Liver (tissue), 9 donors: Measurements from ENCODE around the gene ITPKB. TPM values are rescaled to one million over a fixed set of nuclear protein-coding genes. Genes with fewer than 3 reads are reported as not detected.

Experiments
- DNase-seq: peaks from one replicate; pipeline ENCODE4 v3.0.0-alpha.2; 2017; ENCODE audit warnings: low spot score
- H3K27ac ChIP-seq, 2 donors: one replicate each; pipeline ENCODE4 v1.7.0; 2013; ENCODE audit warnings: inconsistent platforms in 2 of 2, low read length in 2 of 2, control low read depth in 1 of 2, low read depth in 1 of 2, mild to moderate bottlenecking in 1 of 2
- H3K27me3 ChIP-seq, 4 donors: one replicate each; pipeline versions ENCODE4 v1.6.1 to v1.7.0; 2013; ENCODE audit warnings: low read length in 3 of 4, inconsistent platforms in 1 of 4, mild to moderate bottlenecking in 1 of 4, moderate library complexity in 1 of 4; ENCODE audit not compliant: control insufficient read depth in 4 of 4, insufficient read depth in 4 of 4
- H3K36me3 ChIP-seq, 4 donors: one replicate each; pipeline versions ENCODE4 v1.6.1 to v1.7.0; 2013; ENCODE audit warnings: low read length in 3 of 4, mild to moderate bottlenecking in 3 of 4, low read depth in 1 of 4, moderate library complexity in 1 of 4; ENCODE audit not compliant: control insufficient read depth in 4 of 4, insufficient read depth in 3 of 4
- H3K4me1 ChIP-seq, 4 donors: one replicate each; pipeline versions ENCODE4 v1.6.1 to v1.7.0; 2013; ENCODE audit warnings: low read length in 3 of 4, mild to moderate bottlenecking in 3 of 4, moderate library complexity in 1 of 4; ENCODE audit not compliant: control insufficient read depth in 4 of 4, insufficient read depth in 4 of 4
- H3K4me3 ChIP-seq, 3 donors: one replicate each; pipeline versions ENCODE4 v1.6.1 to v1.7.0; 2013; ENCODE audit warnings: low read length in 3 of 3, control low read depth in 1 of 3, low read depth in 1 of 3, mild to moderate bottlenecking in 1 of 3
- H3K9ac ChIP-seq, 2 donors: one replicate each; pipeline ENCODE4 v1.7.0; 2013; ENCODE audit warnings: low read length in 2 of 2, mild to moderate bottlenecking in 2 of 2, moderate library complexity in 2 of 2, control low read depth in 1 of 2, low read depth in 1 of 2
- H3K9me3 ChIP-seq, 4 donors: one replicate each; pipeline versions ENCODE4 v1.6.1 to v1.7.0; 2013; ENCODE audit warnings: low read length in 3 of 4; ENCODE audit not compliant: control insufficient read depth in 4 of 4
- ATF3 ChIP-seq: IDR thresholded peaks from 2 replicates; pipeline ENCODE4 v1.6.1; 2016; ENCODE audit warnings: antibody characterized with exemption
- EGR1 ChIP-seq, 2 donors: IDR thresholded peaks; 2 replicates each; pipeline ENCODE4 v1.6.1; 2016 to 2018; ENCODE audit warnings: antibody characterized with exemption in 2 of 2, low read depth in 2 of 2
- FOXA1 ChIP-seq: IDR thresholded peaks from 2 replicates; pipeline ENCODE4 v1.6.1; 2016; ENCODE audit warnings: antibody characterized with exemption
- FOXA2 ChIP-seq: IDR thresholded peaks from 2 replicates; pipeline ENCODE4 v1.6.1; 2016; ENCODE audit warnings: antibody characterized with exemption
- GABPA ChIP-seq, 2 donors: IDR thresholded peaks in 1 of 2; conservative IDR thresholded peaks in 1 of 2; 2 replicates each; pipeline ENCODE4 v1.6.1; 2016; ENCODE audit warnings: antibody characterized with exemption in 2 of 2, mild to moderate bottlenecking in 1 of 2, moderate library complexity in 1 of 2
- HNF4A ChIP-seq, 2 donors: conservative IDR thresholded peaks; 2 replicates each; pipeline ENCODE4 v1.6.1; 2016; ENCODE audit warnings: antibody characterized with exemption in 2 of 2, mild to moderate bottlenecking in 2 of 2
- HNF4G ChIP-seq: IDR thresholded peaks from 2 replicates; pipeline ENCODE4 v1.6.1; 2016; ENCODE audit warnings: antibody characterized with exemption
- JUND ChIP-seq, 2 donors: IDR thresholded peaks; 2 replicates each; pipeline ENCODE4 v1.6.1; 2016; ENCODE audit warnings: antibody characterized with exemption in 2 of 2
- RAD21 ChIP-seq, 2 donors: IDR thresholded peaks; 2 replicates each; pipeline ENCODE4 v1.6.1; 2016; ENCODE audit warnings: antibody characterized with exemption in 2 of 2, mild to moderate bottlenecking in 2 of 2
- REST ChIP-seq: IDR thresholded peaks from 2 replicates; pipeline ENCODE4 v1.6.1; 2016; ENCODE audit warnings: antibody characterized with exemption, mild to moderate bottlenecking
- RXRA ChIP-seq, 2 donors: IDR thresholded peaks; 2 replicates each; pipeline ENCODE4 v1.6.1; 2017 to 2018; ENCODE audit warnings: antibody characterized with exemption in 2 of 2, mild to moderate bottlenecking in 1 of 2
- YY1 ChIP-seq: IDR thresholded peaks from 2 replicates; pipeline ENCODE4 v1.6.1; 2016; ENCODE audit warnings: antibody characterized with exemption, mild to moderate bottlenecking
- WGBS: extraction: QIAGEN DNeasy Blood & Tissue Kit; methylation state at CpG from one replicate; pipeline ENCODE4 v1.1.7; 2013; 5-methylcytosine and 5-hydroxymethylcytosine counted together
- polyA plus RNA-seq, 2 donors: library from polyadenylated mRNA; stranded (reverse) in 1 of 2; unstranded in 1 of 2; fragments of 200-250 nt in 1 of 2; fragments of >200 nt in 1 of 2; fragmentation: Nextera tagmentation in 1 of 2; extraction: Ambion mirVana in 1 of 2; gene quantifications; one replicate each; pipeline versions ENCODE4 v1.2.1 to v1.2.3, GENCODE V29; 2013 to 2015
- total RNA-seq, 2 donors: library from RNA; depleted of rRNA; stranded (reverse); fragments of >200 nt; gene quantifications; one replicate each; pipeline ENCODE4 v1.2.3, GENCODE V29; 2014
- TF ChIP-seq, protein P1 (sequence below): IDR thresholded peaks from 2 replicates; pipeline ENCODE4 v1.6.1; 2016; ENCODE audit warnings: antibody characterized with exemption
- TF ChIP-seq, protein P2 (sequence below): fragments of 150-350 bp; IDR thresholded peaks from 2 replicates; pipeline ENCODE4 v1.5.1; 2017; ENCODE audit warnings: improper control_type of control experiment, low read depth, low read length; ENCODE audit not compliant: missing input control
- donor health status: healthy.
- donor health status: healthy.
- donor health status: healthy.
- donor health status: healthy.
- donor health status: healthy.

ITPKB gene
- total and polyA plus RNA-seq, 4 donors: 0.61 to 5.8 (median 3.7) TPM

DNA sequence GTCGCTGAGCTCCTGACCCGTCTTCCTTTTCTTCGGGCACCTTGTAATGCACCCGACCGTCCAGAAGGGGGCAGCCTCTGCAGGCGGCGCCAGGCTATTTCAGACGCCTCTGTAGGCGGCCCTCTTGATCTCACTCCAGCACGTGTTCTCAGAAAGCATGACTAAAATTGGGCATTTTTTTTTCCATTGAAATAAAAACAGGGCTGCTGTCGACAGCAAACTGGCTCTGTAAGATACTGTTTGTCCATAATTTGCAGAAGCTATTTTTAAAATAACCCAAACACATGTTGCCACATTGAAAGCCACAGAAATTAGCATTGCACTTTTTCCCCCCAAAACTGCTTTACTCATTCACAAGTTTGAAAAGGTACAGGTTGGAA lies 112.5 kb downstream of the ITPKB start:
- Histone ChIP-seq H3K9ac (no peak overlapping the region), H3K36me3 (no peaks in the 10 kb centered on the region), H3K4me3 (no peak overlapping the region), H3K27ac (no peak overlapping the region), H3K4me1 (peaks cover 0 to 2% (median 2%) of the 10 kb centered on the region in 4 donors), H3K9me3 (peaks cover 0 to 3% (median 1%) of the 10 kb centered on the region in 4 donors), H3K27me3 (no peaks in the 10 kb centered on the region)
- TF ChIP-seq RAD21 (IDR thresholded peaks at IDR 0.05) (peak; percentile 80 to 86), YY1 (no peak), REST (no peak), HNF4G (no peak), GABPA (IDR thresholded peaks at IDR 0.05 in 1 of 2, conservative IDR thresholded peaks at IDR 0.05 in 1 of 2) (no peak)
- TF ChIP-seq, protein P1, sequence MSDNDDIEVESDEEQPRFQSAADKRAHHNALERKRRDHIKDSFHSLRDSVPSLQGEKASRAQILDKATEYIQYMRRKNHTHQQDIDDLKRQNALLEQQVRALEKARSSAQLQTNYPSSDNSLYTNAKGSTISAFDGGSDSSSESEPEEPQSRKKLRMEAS: peak; percentile 64
- TF ChIP-seq, protein P2, sequence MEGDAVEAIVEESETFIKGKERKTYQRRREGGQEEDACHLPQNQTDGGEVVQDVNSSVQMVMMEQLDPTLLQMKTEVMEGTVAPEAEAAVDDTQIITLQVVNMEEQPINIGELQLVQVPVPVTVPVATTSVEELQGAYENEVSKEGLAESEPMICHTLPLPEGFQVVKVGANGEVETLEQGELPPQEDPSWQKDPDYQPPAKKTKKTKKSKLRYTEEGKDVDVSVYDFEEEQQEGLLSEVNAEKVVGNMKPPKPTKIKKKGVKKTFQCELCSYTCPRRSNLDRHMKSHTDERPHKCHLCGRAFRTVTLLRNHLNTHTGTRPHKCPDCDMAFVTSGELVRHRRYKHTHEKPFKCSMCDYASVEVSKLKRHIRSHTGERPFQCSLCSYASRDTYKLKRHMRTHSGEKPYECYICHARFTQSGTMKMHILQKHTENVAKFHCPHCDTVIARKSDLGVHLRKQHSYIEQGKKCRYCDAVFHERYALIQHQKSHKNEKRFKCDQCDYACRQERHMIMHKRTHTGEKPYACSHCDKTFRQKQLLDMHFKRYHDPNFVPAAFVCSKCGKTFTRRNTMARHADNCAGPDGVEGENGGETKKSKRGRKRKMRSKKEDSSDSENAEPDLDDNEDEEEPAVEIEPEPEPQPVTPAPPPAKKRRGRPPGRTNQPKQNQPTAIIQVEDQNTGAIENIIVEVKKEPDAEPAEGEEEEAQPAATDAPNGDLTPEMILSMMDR: peak; percentile 91
- peak; percentile 74 for DNase-seq
- WGBS: 16% methylated on average over 11 of the region's 11 CpGs

GRCh38 chr1:226625832-226626576 lies 113.1 kb downstream of the ITPKB start:
- no peak overlapping the region for H3K27ac ChIP-seq
- H3K9ac ChIP-seq: no peak overlapping the region
- H3K36me3 ChIP-seq: no peaks in the 10 kb centered on the region

More at GRCh38 chr1:226625832-226626576, 113.1 kb downstream of the ITPKB start:
- Histone ChIP-seq H3K4me3 (no peak overlapping the region), H3K9me3 (peaks cover 0 to 3% (median 1%) of the 10 kb centered on the region in 4 donors), H3K27me3 (no peaks in the 10 kb centered on the region), H3K4me1 (peaks cover 0 to 2% (median 2%) of the 10 kb centered on the region in 4 donors)
- no peak for DNase-seq
- TF ChIP-seq EGR1 (IDR thresholded peaks at IDR 0.05; ENCODE audit: low read depth in 2 of 2) (no peak), GABPA (IDR thresholded peaks at IDR 0.05 in 1 of 2, conservative IDR thresholded peaks at IDR 0.05 in 1 of 2) (no peak), ATF3 (no peak), FOXA1 (no peak), HNF4A (conservative IDR thresholded peaks at IDR 0.05) (no peak), FOXA2 (no peak), RAD21 (IDR thresholded peaks at IDR 0.05) (no peak), HNF4G (no peak), JUND (IDR thresholded peaks at IDR 0.05) (no peak), RXRA (IDR thresholded peaks at IDR 0.05) (no peak), YY1 (no peak)
- TF ChIP-seq, protein P2: no peak
- TF ChIP-seq, protein P1: no peak
- WGBS: 75% methylated on average over 10 of the region's 10 CpGs
